Caco-2 (cell line): ENCODE data around the gene ATP2C2. TPM values are rescaled to one million over a fixed set of nuclear protein-coding genes. Genes with fewer than 3 reads are reported as not detected.

Source experiments
- BruUV-seq: library from RNA; stranded (reverse); fragments of 400-500 nt; replicated peaks from 2 replicates; lab custom pipeline; 2021; lab: Mats Ljungman, UMichigan
- CTCF ChIA-PET: fragments of 300-600 bp; sonication (Branson Sonifier 250); formaldehyde crosslinking; loops from one replicate; lab custom pipeline; 2022; ENCODE audit warnings: antibody characterized with exemption; lab: Charles Lee
- POLR2A ChIA-PET: fragments of 300-600 bp; sonication (Branson Sonifier 250); formaldehyde crosslinking; loops from one replicate; lab custom pipeline; 2022; ENCODE audit warnings: antibody characterized with exemption; lab: Charles Lee
- DNase-seq, 2 experiments: peaks; one replicate each; pipeline versions ENCODE4 v3.0.0 to v3.0.0-alpha.2; 2020 to 2022
- H3K27me3 ChIP-seq: replicated peaks from 2 replicates; pipeline ENCODE4 v1.6.0; 2011; ENCODE audit warnings: low read length; ENCODE audit not compliant: control insufficient read depth, insufficient read depth
- H3K36me3 ChIP-seq: 2 replicates; pipeline ENCODE4 v1.5.1; 2011; ENCODE audit warnings: low read length; ENCODE audit not compliant: control insufficient read depth, insufficient read depth
- H3K4me1 ChIP-seq: fragments of 250-450 bp; sonication (Bioruptor Pico); 2 replicates; pipeline ENCODE4 v1.5.1; 2020; ENCODE audit warnings: mild to moderate bottlenecking
- H3K4me3 ChIP-seq: 2 replicates; pipeline ENCODE4 v1.5.1; 2011; ENCODE audit warnings: low read depth, mild to moderate bottlenecking, control low read depth, low read length
- H3K9me3 ChIP-seq: fragments of 250-450 bp; sonication (Bioruptor Pico); 2 replicates; pipeline ENCODE4 v1.5.1; 2020; ENCODE audit warnings: mild to moderate bottlenecking, moderate library complexity
- H3K27ac Mint-ChIP-seq: one replicate; pipeline ENCODE4 v1.8.0; 2022; ENCODE audit warnings: mixed read lengths; ENCODE audit not compliant: unreplicated experiment
- H3K27me3 Mint-ChIP-seq: one replicate; pipeline ENCODE4 v1.8.0; 2022; ENCODE audit warnings: mixed read lengths; ENCODE audit not compliant: insufficient read depth, unreplicated experiment
- H3K36me3 Mint-ChIP-seq: one replicate; pipeline ENCODE4 v1.8.0; 2022; ENCODE audit warnings: mild to moderate bottlenecking, mixed read lengths; ENCODE audit not compliant: insufficient read depth, unreplicated experiment
- H3K4me1 Mint-ChIP-seq: one replicate; pipeline ENCODE4 v1.8.0; 2022; ENCODE audit warnings: low read depth, mixed read lengths; ENCODE audit not compliant: unreplicated experiment
- H3K4me3 Mint-ChIP-seq: one replicate; pipeline ENCODE4 v1.8.0; 2022; ENCODE audit warnings: mild to moderate bottlenecking, moderate library complexity, mixed read lengths; ENCODE audit not compliant: unreplicated experiment
- H3K9me3 Mint-ChIP-seq: one replicate; pipeline ENCODE4 v1.8.0; 2022; ENCODE audit warnings: mixed read lengths; ENCODE audit not compliant: unreplicated experiment
- intact Hi-C: fragments of 100-400 bp; cut with micrococcal nuclease; formaldehyde crosslinking; loops from one replicate; pipeline ENCODE4 v1.10.0; 2022; ENCODE audit not compliant: unreplicated experiment
- total RNA-seq: library from RNA; stranded (reverse); gene quantifications from 2 replicates; pipeline ENCODE4 v1.2.3, GENCODE V29; 2022
- TF ChIP-seq, protein P1 (sequence below), 2 experiments: fragments of 200-600 bp in 1 of 2; IDR thresholded peaks; 1 replicate in 1 of 2; 2 replicates in 1 of 2; pipeline versions ENCODE4 v1.5.1 to v1.8.0; 2011 to 2022; ENCODE audit warnings: antibody characterized with exemption in 1 of 2, control low read depth in 1 of 2, inconsistent platforms in 1 of 2, low read depth in 1 of 2, low read length in 1 of 2, mild to moderate bottlenecking in 1 of 2, moderate library complexity in 1 of 2; ENCODE audit not compliant: insufficient read depth in 1 of 2, severe bottlenecking in 1 of 2, unreplicated experiment in 1 of 2

ATP2C2 gene
- total RNA-seq, 1 experiment from 2014 or later: 47.0 TPM

DNA sequence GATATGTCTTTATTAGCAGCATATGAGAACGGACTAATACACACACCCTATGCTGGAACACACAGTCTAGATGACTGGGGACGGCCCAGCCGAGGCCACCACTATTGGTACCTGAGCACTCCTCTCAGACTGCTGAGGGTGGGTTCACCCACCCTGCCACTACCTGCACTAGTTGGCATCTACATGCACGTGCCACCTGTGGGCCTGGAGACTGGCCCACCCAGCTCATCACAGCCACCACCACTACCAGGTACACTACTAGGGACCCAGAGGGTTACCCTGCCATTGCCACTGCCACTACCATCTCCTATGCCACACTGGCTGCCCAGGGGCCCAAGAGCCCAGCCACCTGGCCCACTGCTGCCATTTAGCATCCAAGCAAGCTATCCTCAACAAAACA is 103.6 kb downstream of the ATP2C2 start:
- Mint-ChIP-seq H3K36me3 (peaks cover 31% of the 10 kb centered on the region), H3K27ac (no peak overlapping the region), H3K4me1 (peaks cover 12% of the 10 kb centered on the region), H3K27me3 (no peaks in the 10 kb centered on the region), H3K9me3 (peaks cover 59% of the 10 kb centered on the region), H3K4me3 (no peak overlapping the region)
- BruUV-seq: no TSS peak
- ChIA-PET POLR2A (no interaction called here), CTCF (interaction anchor here (0.6 kb wide), 1 partner anchor 257 kb away, joined by 3 read pairs; no protein-coding TSS in a partner anchor)
- H3K36me3 ChIP-seq: peaks cover 4% of the 10 kb centered on the region; the same call in 1 of the 2 replicates
- TF ChIP-seq, protein P1, sequence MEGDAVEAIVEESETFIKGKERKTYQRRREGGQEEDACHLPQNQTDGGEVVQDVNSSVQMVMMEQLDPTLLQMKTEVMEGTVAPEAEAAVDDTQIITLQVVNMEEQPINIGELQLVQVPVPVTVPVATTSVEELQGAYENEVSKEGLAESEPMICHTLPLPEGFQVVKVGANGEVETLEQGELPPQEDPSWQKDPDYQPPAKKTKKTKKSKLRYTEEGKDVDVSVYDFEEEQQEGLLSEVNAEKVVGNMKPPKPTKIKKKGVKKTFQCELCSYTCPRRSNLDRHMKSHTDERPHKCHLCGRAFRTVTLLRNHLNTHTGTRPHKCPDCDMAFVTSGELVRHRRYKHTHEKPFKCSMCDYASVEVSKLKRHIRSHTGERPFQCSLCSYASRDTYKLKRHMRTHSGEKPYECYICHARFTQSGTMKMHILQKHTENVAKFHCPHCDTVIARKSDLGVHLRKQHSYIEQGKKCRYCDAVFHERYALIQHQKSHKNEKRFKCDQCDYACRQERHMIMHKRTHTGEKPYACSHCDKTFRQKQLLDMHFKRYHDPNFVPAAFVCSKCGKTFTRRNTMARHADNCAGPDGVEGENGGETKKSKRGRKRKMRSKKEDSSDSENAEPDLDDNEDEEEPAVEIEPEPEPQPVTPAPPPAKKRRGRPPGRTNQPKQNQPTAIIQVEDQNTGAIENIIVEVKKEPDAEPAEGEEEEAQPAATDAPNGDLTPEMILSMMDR (IDR thresholded peaks at IDR 0.05; ENCODE audit: insufficient read depth in 1 of 2, low read depth in 1 of 2, low read length in 1 of 2, severe bottlenecking in 1 of 2, unreplicated experiment in 1 of 2): no peak
- peaks cover 9% of the 10 kb centered on the region for H3K4me1 ChIP-seq
- no peak overlapping the region for H3K4me3 ChIP-seq
- no peaks in the 10 kb centered on the region for H3K27me3 ChIP-seq
- intact Hi-C loops: no loop called here
- peaks cover 19% of the 10 kb centered on the region for H3K9me3 ChIP-seq
- no peak for DNase-seq

DNA sequence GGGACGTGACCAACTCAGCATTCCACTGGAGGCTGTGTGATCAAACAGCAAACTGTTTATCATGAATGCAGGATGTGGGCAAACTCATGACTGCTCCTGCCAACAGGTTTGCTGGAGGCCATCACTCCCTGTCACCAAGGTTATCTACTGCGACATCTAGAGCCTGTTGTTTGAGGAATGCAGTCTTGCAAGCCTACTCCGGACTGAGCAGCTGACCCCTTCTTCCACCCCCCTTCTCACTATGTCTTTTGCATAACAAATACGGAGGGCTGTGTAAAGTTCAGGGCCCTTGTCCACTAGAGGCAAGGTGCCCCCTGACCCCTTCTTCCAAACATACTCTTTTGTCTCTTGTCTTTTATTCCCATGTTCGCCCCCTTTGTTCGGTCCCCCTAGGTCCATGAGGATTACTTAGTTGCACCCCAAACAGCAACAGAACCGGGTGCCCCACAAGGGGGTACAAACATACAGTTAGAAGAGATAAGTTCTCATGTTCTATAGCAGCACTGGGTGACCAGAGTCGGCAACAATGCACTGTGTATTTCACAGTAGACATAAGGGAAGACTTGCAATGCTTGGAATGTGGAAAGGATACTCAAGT is 107.4 kb downstream of the ATP2C2 start:
- POLR2A ChIA-PET: no interaction called here
- peak overlapping the region; percentile 8 for H3K27ac Mint-ChIP-seq
- CTCF ChIA-PET: interaction anchor here (0.6 kb wide), 1 partner anchor 9 kb away, joined by 3 read pairs; no protein-coding TSS in a partner anchor

GRCh38 chr16:84476401-84476800 is 108.1 kb downstream of the ATP2C2 start:
- BruUV-seq: no TSS peak
- intact Hi-C loops: no loop called here
- no peak for DNase-seq
- ChIA-PET POLR2A (interaction anchor here (0.7 kb wide), 1 partner anchor 80 kb away, joined by 3 read pairs; no protein-coding TSS in a partner anchor), CTCF (interaction anchor here (0.7 kb wide), 1 partner anchor 12 kb away, joined by 3 read pairs; no protein-coding TSS in a partner anchor)
- peaks cover 9% of the 10 kb centered on the region for H3K4me1 ChIP-seq
- peaks cover 13% of the 10 kb centered on the region for H3K9me3 ChIP-seq
- Mint-ChIP-seq H3K4me1 (peaks cover 12% of the 10 kb centered on the region), H3K9me3 (peaks cover 44% of the 10 kb centered on the region), H3K36me3 (peaks cover 14% of the 10 kb centered on the region), H3K27me3 (no peaks in the 10 kb centered on the region), H3K4me3 (no peak overlapping the region), H3K27ac (no peak overlapping the region)
- H3K27me3 ChIP-seq: no peaks in the 10 kb centered on the region
- H3K36me3 ChIP-seq: peaks cover 2% of the 10 kb centered on the region; the same call in 1 of the 2 replicates
- TF ChIP-seq, protein P1 (IDR thresholded peaks at IDR 0.05; ENCODE audit: insufficient read depth in 1 of 2, low read depth in 1 of 2, low read length in 1 of 2, severe bottlenecking in 1 of 2, unreplicated experiment in 1 of 2): no peak
- no peak overlapping the region for H3K4me3 ChIP-seq

More for the DNA sequence above, 107.4 kb downstream of the ATP2C2 start:
- no peak overlapping the region for H3K4me3 Mint-ChIP-seq
- peaks cover 2% of the 10 kb centered on the region; the same call in 1 of the 2 replicates for H3K36me3 ChIP-seq
- H3K36me3 Mint-ChIP-seq: peaks cover 13% of the 10 kb centered on the region
- peaks cover 9% of the 10 kb centered on the region for H3K4me1 ChIP-seq
- H3K4me1 Mint-ChIP-seq: peaks cover 12% of the 10 kb centered on the region
- peaks cover 45% of the 10 kb centered on the region for H3K9me3 Mint-ChIP-seq
- intact Hi-C loops: loop anchor here (1.0 kb wide), 1 partner anchor 78 kb away; no protein-coding TSS in a partner anchor
- no peaks in the 10 kb centered on the region for H3K27me3 Mint-ChIP-seq
- peaks cover 15% of the 10 kb centered on the region for H3K9me3 ChIP-seq
- peak; percentile 70 to 77 for DNase-seq
- H3K4me3 ChIP-seq: no peak overlapping the region
- H3K27me3 ChIP-seq: no peaks in the 10 kb centered on the region
- TF ChIP-seq, protein P1 (IDR thresholded peaks at IDR 0.05; ENCODE audit: insufficient read depth in 1 of 2, low read depth in 1 of 2, low read length in 1 of 2, severe bottlenecking in 1 of 2, unreplicated experiment in 1 of 2): no peak
- no TSS peak for BruUV-seq
